ENCODE results near the gene RNF34. TPM values are rescaled to one million over a fixed set of nuclear protein-coding genes. Genes with fewer than 3 reads are reported as not detected.
A peak's percentile ranks its signal among the peaks of the same experiment; 100 is the strongest.

The RNF34 gene
- total RNA-seq, 2 donors from 2014 or later, result 63.8 to 63.9 TPM

- DNase-seq (no peak), ATAC-seq (no peak)
- H3K36me3 Mint-ChIP-seq (ENCODE audit: low read depth), result peaks cover 5% of the 10 kb centered on the region
- no peaks in the 10 kb centered on the region for H3K9me3 ChIP-seq (ENCODE audit: control insufficient read depth, low read length, poor library complexity, severe bottlenecking)
- peak overlapping the region; percentile 56 for H3K27ac Mint-ChIP-seq
- H3K27me3 Mint-ChIP-seq, result no peaks in the 10 kb centered on the region
- no peaks in the 10 kb centered on the region for H3K4me1 Mint-ChIP-seq
- H3K4me3 Mint-ChIP-seq, result no peak overlapping the region
Observed at GRCh38 chr12:121432740-121433480, 33.0 kb downstream of the RNF34 start.

- Mint-ChIP-seq H3K27me3 (no peaks in the 10 kb centered on the region), H3K27ac (no peak overlapping the region), H3K4me3 (no peak overlapping the region), H3K36me3 (ENCODE audit: low read depth) (peaks cover 8% of the 10 kb centered on the region), H3K4me1 (no peaks in the 10 kb centered on the region)
- ATAC-seq (no peak), DNase-seq (no peak)
- no peaks in the 10 kb centered on the region for H3K9me3 ChIP-seq (ENCODE audit: control insufficient read depth, low read length, poor library complexity, severe bottlenecking)
Observed at GRCh38 chr12:121436706-121437105, 36.8 kb downstream of the RNF34 start.

DNA sequence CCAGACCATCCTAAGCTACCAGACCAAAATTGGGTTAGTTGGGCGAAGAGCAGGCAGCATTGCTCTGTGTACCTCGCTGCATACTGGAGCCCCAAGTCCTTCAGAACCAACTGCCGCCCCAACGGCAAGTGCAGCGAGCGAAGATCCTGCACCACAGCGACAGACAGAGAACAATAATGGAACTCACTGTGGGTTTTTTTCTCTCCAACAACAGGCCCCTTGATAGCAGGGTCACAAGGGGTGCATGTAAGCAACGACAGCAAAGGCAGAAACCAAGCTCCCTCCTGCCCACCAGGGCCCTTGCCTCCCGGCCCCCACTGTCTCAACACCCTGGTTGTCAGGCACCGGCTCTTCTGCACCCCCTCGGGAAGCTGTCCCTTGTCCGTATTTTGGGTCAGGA, 39.0 kb downstream of the RNF34 start:
- Mint-ChIP-seq H3K4me3 (no peak overlapping the region), H3K27me3 (no peaks in the 10 kb centered on the region), H3K36me3 (ENCODE audit: low read depth) (peaks cover 8% of the 10 kb centered on the region), H3K4me1 (peaks cover 3% of the 10 kb centered on the region), H3K27ac (no peak overlapping the region)
- ATAC-seq, result no peak
- no peak for DNase-seq
- no peaks in the 10 kb centered on the region for H3K9me3 ChIP-seq (ENCODE audit: control insufficient read depth, low read length, poor library complexity, severe bottlenecking)

GRCh38 chr12:121439715-121440114, 39.8 kb downstream of the RNF34 start:
- Mint-ChIP-seq H3K27me3 (no peaks in the 10 kb centered on the region), H3K36me3 (ENCODE audit: low read depth) (peaks cover 8% of the 10 kb centered on the region), H3K27ac (no peak overlapping the region), H3K4me3 (no peak overlapping the region), H3K4me1 (peaks cover 3% of the 10 kb centered on the region)
- no peak for ATAC-seq
- DNase-seq, result no peak
- H3K9me3 ChIP-seq (ENCODE audit: control insufficient read depth, low read length, poor library complexity, severe bottlenecking), result no peaks in the 10 kb centered on the region

DNA sequence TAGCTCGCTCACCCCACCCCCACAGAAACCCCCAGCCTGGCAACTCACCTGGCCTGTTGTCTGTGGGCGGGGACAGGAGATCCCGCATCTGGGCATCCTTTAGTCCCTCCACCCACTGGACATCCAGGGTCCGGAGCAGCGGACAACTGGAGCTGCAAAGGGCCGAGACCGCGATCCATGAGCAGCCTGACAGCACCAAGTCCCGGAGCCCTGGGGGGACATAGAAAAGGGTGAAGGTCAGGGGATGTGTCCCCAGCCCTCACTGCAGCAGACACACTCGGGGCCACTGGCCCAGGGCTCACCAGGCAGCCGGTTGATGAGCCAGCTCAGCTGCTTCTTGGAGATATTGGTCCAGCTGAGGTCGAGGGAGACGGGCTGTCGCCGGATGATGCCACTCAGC, 40.9 kb downstream of the RNF34 start:
- H3K9me3 ChIP-seq (ENCODE audit: control insufficient read depth, low read length, poor library complexity, severe bottlenecking), result no peaks in the 10 kb centered on the region
- H3K36me3 Mint-ChIP-seq (ENCODE audit: low read depth), result peaks cover 8% of the 10 kb centered on the region
- no peak for DNase-seq
- H3K4me3 Mint-ChIP-seq, result no peak overlapping the region
- peaks cover 5% of the 10 kb centered on the region for H3K4me1 Mint-ChIP-seq
- no peak overlapping the region for H3K27ac Mint-ChIP-seq
- H3K27me3 Mint-ChIP-seq, result no peaks in the 10 kb centered on the region
- no peak for ATAC-seq

DNA sequence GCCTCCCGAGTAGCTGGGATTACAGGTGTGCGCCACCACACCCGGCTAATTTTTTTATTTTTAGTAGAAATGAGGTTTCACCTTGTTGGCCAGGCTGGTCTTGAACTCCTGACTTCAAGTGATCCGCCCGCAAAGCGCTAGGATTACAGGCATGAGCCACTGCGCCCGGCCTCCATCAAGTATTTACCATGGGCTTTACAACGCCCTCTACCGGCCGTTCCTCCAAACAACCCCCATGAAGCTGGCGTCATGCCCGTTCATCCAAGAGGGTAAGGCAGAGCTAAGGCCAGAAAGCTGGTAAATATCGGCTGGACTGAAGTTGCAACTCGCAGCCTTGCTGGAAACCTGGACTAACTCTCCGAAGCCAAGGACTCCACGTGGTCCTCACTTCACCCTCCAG, 41.6 kb downstream of the RNF34 start:
- Mint-ChIP-seq H3K4me1 (peaks cover 5% of the 10 kb centered on the region), H3K27me3 (no peaks in the 10 kb centered on the region), H3K4me3 (peak overlapping the region; percentile 12), H3K27ac (no peak overlapping the region), H3K36me3 (ENCODE audit: low read depth) (peaks cover 8% of the 10 kb centered on the region)
- no peaks in the 10 kb centered on the region for H3K9me3 ChIP-seq (ENCODE audit: control insufficient read depth, low read length, poor library complexity, severe bottlenecking)
- DNase-seq, result no peak
- ATAC-seq, result no peak

- Mint-ChIP-seq H3K4me3 (peak overlapping the region; percentile 12), H3K27me3 (no peaks in the 10 kb centered on the region), H3K4me1 (peaks cover 5% of the 10 kb centered on the region), H3K36me3 (ENCODE audit: low read depth) (peaks cover 5% of the 10 kb centered on the region), H3K27ac (no peak overlapping the region)
- ATAC-seq (no peak), DNase-seq (no peak)
- H3K9me3 ChIP-seq (ENCODE audit: control insufficient read depth, low read length, poor library complexity, severe bottlenecking), result no peaks in the 10 kb centered on the region
Observed at GRCh38 chr12:121442028-121442948, 42.4 kb downstream of the RNF34 start.

DNA sequence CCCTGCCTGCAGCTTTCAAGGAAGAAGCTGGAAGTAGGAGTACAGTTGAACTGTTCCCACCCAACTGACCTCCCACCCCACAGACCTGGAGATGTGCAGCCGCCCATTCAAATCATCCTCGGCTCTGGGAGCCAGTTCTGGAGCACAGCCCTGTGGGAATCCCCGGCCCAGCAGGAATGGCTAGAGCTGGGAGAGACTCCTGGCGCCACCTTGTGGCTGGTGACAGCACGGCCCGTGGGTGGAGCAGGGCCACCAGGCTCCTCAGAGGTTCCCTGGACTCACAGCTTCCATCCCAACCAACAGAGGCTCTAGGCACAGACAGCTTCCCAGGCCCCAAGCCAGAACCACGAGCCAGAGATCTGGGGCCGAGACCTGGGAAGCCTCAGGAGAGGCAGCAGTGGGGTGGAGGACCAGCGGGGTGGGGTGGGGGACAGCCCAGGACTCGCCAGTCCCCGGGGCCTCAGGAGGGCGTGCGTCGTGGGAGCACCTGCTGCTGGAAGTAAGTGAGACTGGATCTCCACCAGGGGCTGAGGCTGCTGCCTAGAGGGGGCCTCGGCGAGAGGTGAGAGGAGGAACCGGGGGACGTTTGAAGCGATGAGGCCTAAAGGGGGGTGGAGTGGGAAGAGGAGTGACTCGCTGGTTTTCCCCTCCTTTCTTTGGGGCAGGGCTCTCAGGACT, 43.4 kb downstream of the RNF34 start:
- no peaks in the 10 kb centered on the region for H3K27me3 Mint-ChIP-seq
- no peaks in the 10 kb centered on the region for H3K9me3 ChIP-seq (ENCODE audit: control insufficient read depth, low read length, poor library complexity, severe bottlenecking)
- DNase-seq, result peak; percentile 40 to 69 (median 55)
- peak; percentile 88 for ATAC-seq
- peaks cover 5% of the 10 kb centered on the region for H3K36me3 Mint-ChIP-seq (ENCODE audit: low read depth)
- H3K4me1 Mint-ChIP-seq, result peaks cover 5% of the 10 kb centered on the region
- no peak overlapping the region for H3K27ac Mint-ChIP-seq
- H3K4me3 Mint-ChIP-seq, result no peak overlapping the region

DNA sequence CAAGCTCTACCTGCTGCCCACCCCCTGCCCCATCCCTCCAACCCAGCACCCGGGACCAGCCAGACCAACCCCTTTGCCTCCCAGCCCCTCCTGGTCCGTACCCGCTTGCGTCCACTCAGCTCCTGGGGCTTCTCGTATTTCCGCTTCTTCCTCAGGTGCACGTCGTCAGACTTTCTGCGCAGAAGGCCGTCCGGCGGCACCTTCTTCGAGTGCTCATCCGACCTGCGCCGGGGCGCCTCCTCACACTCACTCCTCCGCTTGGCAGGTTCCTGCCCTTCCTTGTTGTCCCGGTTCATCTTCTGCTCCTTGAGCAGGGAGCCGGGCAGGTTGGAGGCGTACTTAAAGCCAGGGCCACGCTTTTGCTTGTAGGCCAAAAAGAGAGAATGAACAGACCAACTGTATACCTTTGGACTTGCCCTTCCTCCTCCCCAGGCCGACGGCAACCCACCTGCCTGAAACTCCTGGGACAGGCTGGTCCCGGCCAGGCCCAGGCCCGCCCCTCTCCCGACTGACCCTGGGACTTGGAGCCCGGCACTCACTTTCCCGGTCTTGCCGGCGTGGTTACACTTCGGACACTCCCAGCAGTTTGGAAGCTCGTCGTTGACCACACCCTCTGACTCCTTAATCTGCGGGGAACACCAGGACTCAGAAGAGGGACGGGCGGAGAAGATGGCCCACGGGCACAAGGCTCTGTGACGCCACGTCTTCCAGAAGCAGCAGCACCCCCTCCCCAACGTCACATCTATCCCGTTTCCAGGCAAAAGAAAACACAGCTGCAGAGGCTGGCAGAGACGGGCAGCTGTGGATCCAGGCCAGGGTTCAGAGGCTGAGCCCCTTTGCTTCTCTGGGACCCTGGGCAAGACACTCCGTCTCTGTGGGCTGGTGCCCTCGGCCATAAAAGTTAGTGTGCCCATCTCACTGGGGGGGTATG, 44.3 kb downstream of the RNF34 start:
- no peak for DNase-seq
- H3K27me3 Mint-ChIP-seq, result no peaks in the 10 kb centered on the region
- no peak for ATAC-seq
- H3K9me3 ChIP-seq (ENCODE audit: control insufficient read depth, low read length, poor library complexity, severe bottlenecking), result no peaks in the 10 kb centered on the region
- H3K4me1 Mint-ChIP-seq, result peaks cover 6% of the 10 kb centered on the region
- peaks cover 5% of the 10 kb centered on the region for H3K36me3 Mint-ChIP-seq (ENCODE audit: low read depth)
- H3K27ac Mint-ChIP-seq, result peak overlapping the region; percentile 75
- H3K4me3 Mint-ChIP-seq, result no peak overlapping the region

DNA sequence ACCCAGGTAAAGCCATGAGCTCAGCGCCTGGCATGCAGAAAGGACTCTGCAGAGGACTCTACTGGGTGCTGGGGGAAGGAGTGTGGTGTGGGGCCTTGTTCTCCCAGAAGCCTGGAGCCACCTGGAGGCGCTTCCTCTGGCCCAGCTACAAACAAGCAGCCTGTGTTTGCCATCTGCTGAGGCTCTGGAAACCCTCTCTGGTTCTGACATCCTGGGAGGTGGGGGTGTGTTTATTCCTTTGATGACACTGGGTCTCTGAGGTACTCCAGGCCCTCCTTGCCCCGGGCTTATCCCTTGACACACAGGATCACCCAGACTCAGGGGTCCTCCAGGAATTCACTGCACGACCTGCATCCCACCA, 44.9 kb downstream of the RNF34 start:
- Mint-ChIP-seq H3K4me1 (peaks cover 9% of the 10 kb centered on the region), H3K27ac (peak overlapping the region; percentile 75), H3K4me3 (no peak overlapping the region), H3K36me3 (ENCODE audit: low read depth) (peaks cover 5% of the 10 kb centered on the region), H3K27me3 (no peaks in the 10 kb centered on the region)
- ATAC-seq (no peak), DNase-seq (no peak)
- H3K9me3 ChIP-seq (ENCODE audit: control insufficient read depth, low read length, poor library complexity, severe bottlenecking), result no peaks in the 10 kb centered on the region

- DNase-seq, result no peak
- H3K4me1 Mint-ChIP-seq, result peaks cover 10% of the 10 kb centered on the region
Observed at GRCh38 chr12:121446750-121447149, 46.8 kb downstream of the RNF34 start.

DNA sequence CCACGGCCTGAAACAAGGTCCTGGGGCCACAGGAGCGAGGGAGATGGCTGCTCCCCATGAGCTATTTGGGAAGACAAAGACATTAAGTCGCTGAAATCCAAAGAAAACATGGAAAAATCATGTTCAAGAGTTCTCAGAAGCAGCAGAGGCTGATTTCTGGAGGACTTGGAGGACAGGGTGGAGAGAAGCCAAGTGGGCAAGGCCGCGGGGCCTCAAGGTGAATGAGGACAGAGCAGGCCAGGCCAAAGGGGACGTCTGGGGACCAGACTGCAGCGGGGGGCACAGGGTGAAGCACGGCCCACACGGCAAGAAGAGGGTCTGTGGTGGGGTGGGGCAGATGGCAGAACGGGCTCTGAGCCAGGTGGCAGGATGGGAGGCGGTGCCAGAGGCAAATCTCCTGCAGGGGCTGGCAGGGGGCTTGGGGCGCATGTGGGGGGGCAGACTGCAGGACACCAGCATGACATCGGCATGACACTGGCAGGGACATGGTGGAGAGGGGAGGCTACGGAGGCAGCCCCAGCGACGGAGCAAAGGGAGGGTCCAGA, 48.9 kb downstream of the RNF34 start:
- H3K9me3 ChIP-seq (ENCODE audit: control insufficient read depth, low read length, poor library complexity, severe bottlenecking), result no peaks in the 10 kb centered on the region
- no peaks in the 10 kb centered on the region for H3K36me3 Mint-ChIP-seq (ENCODE audit: low read depth)
- no peak overlapping the region for H3K4me3 Mint-ChIP-seq
- H3K27me3 Mint-ChIP-seq, result no peaks in the 10 kb centered on the region
- ATAC-seq, result no peak
- DNase-seq, result no peak
- H3K4me1 Mint-ChIP-seq, result peaks cover 12% of the 10 kb centered on the region
- peak overlapping the region; percentile 19 for H3K27ac Mint-ChIP-seq

More at GRCh38 chr12:121446750-121447149, 46.8 kb downstream of the RNF34 start:
- ATAC-seq, result no peak
- no peak overlapping the region for H3K27ac Mint-ChIP-seq
- no peaks in the 10 kb centered on the region for H3K9me3 ChIP-seq (ENCODE audit: control insufficient read depth, low read length, poor library complexity, severe bottlenecking)
- no peak overlapping the region for H3K4me3 Mint-ChIP-seq
- H3K27me3 Mint-ChIP-seq, result no peaks in the 10 kb centered on the region
- peaks cover 2% of the 10 kb centered on the region for H3K36me3 Mint-ChIP-seq (ENCODE audit: low read depth)
